Cardiac septum (tissue), 1 donor: Measurements from ENCODE around the gene ANO6. TPM values are rescaled to one million over a fixed set of nuclear protein-coding genes. Genes with fewer than 3 reads are reported as not detected.
"Not testable (repeated sequence)": the region's sequence is repeated elsewhere in the genome, so short reads cannot be mapped to it uniquely, and the experiment has no call there.

ENCODE experiments used
- DNase-seq: peaks from one replicate; pipeline ENCODE4 v3.0.0-alpha.2; 2020; ENCODE audit warnings: low spot score
- intact Hi-C: fragments of 100-400 bp; cut with DNase I; formaldehyde crosslinking; loops from one replicate; pipeline ENCODE4 v1.14.0; 2022
- total RNA-seq: library from RNA; stranded (reverse); fragmentation: NEBNext Ultra II Directional; extraction: Animal tissue kit (Norgen Biotek cat#: 25700); gene quantifications from one replicate; pipeline ENCODE4 v1.2.1, GENCODE V29; 2021
- donor health status: DM: no; HTN: no; CAD: no.

Gene ANO6
- total RNA-seq, 1 donor from 2014 or later = 49.0 TPM

- intact Hi-C loops = loop anchor here (5.0 kb wide), 1 partner anchor 140 kb away; the partner anchor contains the start of gene ANO6
- DNase-seq = no peak
Measured at GRCh38 chr12:45356822-45357538, 141.1 kb downstream of the ANO6 start.

GRCh38 chr12:45357539-45358417 is 141.9 kb downstream of the ANO6 start:
- DNase-seq = no peak
- intact Hi-C loops = loop anchor here (5.0 kb wide), 1 partner anchor 140 kb away; the partner anchor contains the start of gene ANO6

- no peak for DNase-seq
- intact Hi-C loops = no loop called here
Measured at GRCh38 chr12:45362291-45362690, 146.4 kb downstream of the ANO6 start.

- intact Hi-C loops = no loop called here
- DNase-seq = no peak
Measured at GRCh38 chr12:45363903-45364302, 148.0 kb downstream of the ANO6 start.

GRCh38 chr12:45368841-45369489 is 153.1 kb downstream of the ANO6 start:
- no peak for DNase-seq
- intact Hi-C loops = no loop called here

- DNase-seq = no peak
- intact Hi-C loops = no loop called here
Measured at GRCh38 chr12:45377815-45378214, 161.9 kb downstream of the ANO6 start.

GRCh38 chr12:45379261-45379660 is 163.4 kb downstream of the ANO6 start:
- intact Hi-C loops = no loop called here

GRCh38 chr12:45381351-45381750 is 165.5 kb downstream of the ANO6 start:
- no peak for DNase-seq
- intact Hi-C loops = no loop called here

More at GRCh38 chr12:45379261-45379660, 163.4 kb downstream of the ANO6 start:
- no peak for DNase-seq

GRCh38 chr12:45388545-45388944 is 172.7 kb downstream of the ANO6 start:
- DNase-seq = no peak
- intact Hi-C loops = loop anchor here (5.0 kb wide), 2 partner anchors 116 to 216 kb away; no protein-coding TSS in a partner anchor

GRCh38 chr12:45389426-45389825 is 173.5 kb downstream of the ANO6 start:
- intact Hi-C loops = loop anchor here (5.0 kb wide), 2 partner anchors 117 to 217 kb away; no protein-coding TSS in a partner anchor
- DNase-seq = no peak

GRCh38 chr12:45397499-45397898 is 181.6 kb downstream of the ANO6 start:
- DNase-seq, intact Hi-C loops: not testable (repeated sequence)

GRCh38 chr12:45398552-45398951 is 182.7 kb downstream of the ANO6 start:
- DNase-seq = no peak
- intact Hi-C loops = no loop called here

- intact Hi-C loops = loop anchor here (10.0 kb wide), 1 partner anchor 324 kb away; the partner anchor contains the start of gene ARID2
- no peak for DNase-seq
Measured at GRCh38 chr12:45400991-45401390, 185.1 kb downstream of the ANO6 start.

- intact Hi-C loops = loop anchor here (10.0 kb wide), 1 partner anchor 323 kb away; the partner anchor contains the start of gene ARID2
- no peak for DNase-seq
Measured at GRCh38 chr12:45402288-45402687, 186.4 kb downstream of the ANO6 start.

GRCh38 chr12:45406988-45407850 is 191.3 kb downstream of the ANO6 start:
- DNase-seq = no peak
- intact Hi-C loops = loop anchor here (10.0 kb wide), 1 partner anchor 318 kb away; the partner anchor contains the start of gene ARID2

GRCh38 chr12:45407981-45408728 is 192.3 kb downstream of the ANO6 start:
- DNase-seq = no peak
- intact Hi-C loops = loop anchor here (10.0 kb wide), 1 partner anchor 317 kb away; the partner anchor contains the start of gene ARID2

GRCh38 chr12:45408729-45409114 is 192.8 kb downstream of the ANO6 start:
- intact Hi-C loops = loop anchor here (10.0 kb wide), 1 partner anchor 316 kb away; the partner anchor contains the start of gene ARID2
- DNase-seq = no peak

- intact Hi-C loops = loop anchor here (10.0 kb wide), 1 partner anchor 315 kb away; the partner anchor contains the start of gene ARID2
Measured at GRCh38 chr12:45409966-45410365, 194.1 kb downstream of the ANO6 start.

More at GRCh38 chr12:45409966-45410365, 194.1 kb downstream of the ANO6 start:
- DNase-seq = no peak
